ENCODE results near the gene ZNF280D.

Gene ZNF280D

GRCh38 chr15:56736308-56736707, 3.0 kb upstream of the ZNF280D start:
- no peak overlapping the region for H3K27ac ChIP-seq
- TF ChIP-seq CTCF (conservative IDR thresholded peaks at IDR 0.05) = no peak

- TF ChIP-seq CTCF (conservative IDR thresholded peaks at IDR 0.05) = no peak
- no peak overlapping the region for H3K27ac ChIP-seq
Measured at GRCh38 chr15:56735589-56735988, 2.3 kb upstream of the ZNF280D start.

GRCh38 chr15:56734013-56734635, 815 bp upstream of the ZNF280D start:
- no peak for TF ChIP-seq CTCF (conservative IDR thresholded peaks at IDR 0.05)
- H3K27ac ChIP-seq = peak overlapping the region; percentile 97

GRCh38 chr15:56732886-56733135, 498 bp downstream of the ZNF280D start:
- TF ChIP-seq CTCF (conservative IDR thresholded peaks at IDR 0.05) = no peak
- peak overlapping the region; percentile 97 for H3K27ac ChIP-seq

GRCh38 chr15:56732135-56732885, 999 bp downstream of the ZNF280D start:
- TF ChIP-seq CTCF (conservative IDR thresholded peaks at IDR 0.05) = no peak
- peak overlapping the region; percentile 97 for H3K27ac ChIP-seq

- TF ChIP-seq CTCF (conservative IDR thresholded peaks at IDR 0.05) = no peak
Measured at GRCh38 chr15:56731548-56731947, 1.8 kb downstream of the ZNF280D start.

GRCh38 chr15:56729561-56729960, 3.7 kb downstream of the ZNF280D start:
- TF ChIP-seq CTCF (conservative IDR thresholded peaks at IDR 0.05) = no peak
- no peak overlapping the region for H3K27ac ChIP-seq

More at GRCh38 chr15:56731548-56731947, 1.8 kb downstream of the ZNF280D start:
- peak overlapping the region; percentile 97; the same call in 1 of the 2 replicates for H3K27ac ChIP-seq

Data from VCaP (cell line).